HG03139 (cell line): Measurements from ENCODE around the gene TUBGCP6.
"Not testable (repeated sequence)": the region's sequence is repeated elsewhere in the genome, so short reads cannot be mapped to it uniquely, and the experiment has no call there.

ENCODE experiments used
- ATAC-seq: cut with Tn5 transposase; IDR thresholded peaks from one replicate; pipeline ENCODE4 v1.9.1; 2021; ENCODE audit not compliant: unreplicated experiment

Gene TUBGCP6

GRCh38 chr22:50278956-50279619, 34.3 kb upstream of the TUBGCP6 start:
- no peak for ATAC-seq

GRCh38 chr22:50278461-50278860, 33.6 kb upstream of the TUBGCP6 start:
- ATAC-seq, result no peak

- ATAC-seq, result no peak
Observed at GRCh38 chr22:50277761-50278160, 32.9 kb upstream of the TUBGCP6 start.

GRCh38 chr22:50276143-50276542, 31.3 kb upstream of the TUBGCP6 start:
- no peak for ATAC-seq

- ATAC-seq, result no peak
Observed at GRCh38 chr22:50275181-50276055, 30.6 kb upstream of the TUBGCP6 start.

GRCh38 chr22:50274771-50275170, 29.9 kb upstream of the TUBGCP6 start:
- ATAC-seq, result no peak

GRCh38 chr22:50274311-50274710, 29.5 kb upstream of the TUBGCP6 start:
- no peak for ATAC-seq

- not testable (repeated sequence) for ATAC-seq
Observed at GRCh38 chr22:50273781-50274180, 29.0 kb upstream of the TUBGCP6 start.

GRCh38 chr22:50273352-50273751, 28.5 kb upstream of the TUBGCP6 start:
- not testable (repeated sequence) for ATAC-seq

GRCh38 chr22:50272044-50272802, 27.4 kb upstream of the TUBGCP6 start:
- no peak for ATAC-seq

GRCh38 chr22:50271519-50271970, 26.7 kb upstream of the TUBGCP6 start:
- no peak for ATAC-seq

GRCh38 chr22:50270666-50271394, 26.0 kb upstream of the TUBGCP6 start:
- no peak for ATAC-seq

GRCh38 chr22:50269970-50270665, 25.3 kb upstream of the TUBGCP6 start, which contains the start of gene MAPK11:
TSS of gene MAPK11 (minus strand) at chr22:50270380. CDS start at chr22:50270292, 88 bp downstream.
- no peak for ATAC-seq

GRCh38 chr22:50269573-50269969, 24.7 kb upstream of the TUBGCP6 start:
- no peak for ATAC-seq

- ATAC-seq, result no peak
Observed at GRCh38 chr22:50268655-50269113, 23.9 kb upstream of the TUBGCP6 start.

- ATAC-seq, result no peak
Observed at GRCh38 chr22:50267591-50268390, 23.0 kb upstream of the TUBGCP6 start.

- ATAC-seq, result no peak
Observed at GRCh38 chr22:50266994-50267393, 22.2 kb upstream of the TUBGCP6 start.

GRCh38 chr22:50264946-50265669, 20.3 kb upstream of the TUBGCP6 start:
- no peak for ATAC-seq
